DMS53 treated with DMSO at 0.1 percent for 48 hours (cell line): Measurements from ENCODE around the gene GNL2.
"Not testable (repeated sequence)": the region's sequence is repeated elsewhere in the genome, so short reads cannot be mapped to it uniquely, and the experiment has no call there.

ENCODE experiments used
- DNase-seq: peaks from one replicate; lab custom pipeline; 2025; ENCODE audit not compliant: unreplicated experiment; lab: John Stamatoyannopoulos, UW

The GNL2 gene

GRCh38 chr1:37609002-37609401 lies 13.3 kb upstream of the GNL2 start:
- DNase-seq, result no peak

GRCh38 chr1:37606481-37607263 lies 10.9 kb upstream of the GNL2 start:
- no peak for DNase-seq

GRCh38 chr1:37605806-37606474 lies 10.2 kb upstream of the GNL2 start:
- no peak for DNase-seq

GRCh38 chr1:37605061-37605650 lies 9.4 kb upstream of the GNL2 start:
- DNase-seq, result no peak

GRCh38 chr1:37602750-37603694 lies 7.3 kb upstream of the GNL2 start:
- DNase-seq, result peak; percentile 3

- no peak for DNase-seq
Observed at GRCh38 chr1:37601441-37601840, 5.7 kb upstream of the GNL2 start.

- no peak for DNase-seq
Observed at GRCh38 chr1:37599940-37600339, 4.2 kb upstream of the GNL2 start.

- no peak for DNase-seq
Observed at GRCh38 chr1:37596182-37596667, 488 bp upstream of the GNL2 start.

GRCh38 chr1:37593726-37594125 lies 2.0 kb downstream of the GNL2 start:
- no peak for DNase-seq

GRCh38 chr1:37588939-37589338 lies 6.8 kb downstream of the GNL2 start:
- no peak for DNase-seq

GRCh38 chr1:37584544-37584943 lies 11.2 kb downstream of the GNL2 start:
- DNase-seq, result not testable (repeated sequence)

- no peak for DNase-seq
Observed at GRCh38 chr1:37575692-37576091, 20.0 kb downstream of the GNL2 start.

GRCh38 chr1:37574834-37575480 lies 20.8 kb downstream of the GNL2 start:
- no peak for DNase-seq

GRCh38 chr1:37570528-37571334 lies 25.0 kb downstream of the GNL2 start:
- no peak for DNase-seq

GRCh38 chr1:37567023-37567422 lies 28.7 kb downstream of the GNL2 start:
- no peak for DNase-seq

GRCh38 chr1:37564892-37565291 lies 30.8 kb downstream of the GNL2 start:
- no peak for DNase-seq

GRCh38 chr1:37562984-37563383 lies 32.8 kb downstream of the GNL2 start:
- DNase-seq, result no peak

- DNase-seq, result no peak
Observed at GRCh38 chr1:37561133-37562132, 34.3 kb downstream of the GNL2 start.
